GM19025 (cell line): ENCODE results near the gene CCDC88C.
"Not testable (repeated sequence)": the region's sequence is repeated elsewhere in the genome, so short reads cannot be mapped to it uniquely, and the experiment has no call there.

Experiments used
- ATAC-seq: cut with Tn5 transposase; IDR thresholded peaks from one replicate; pipeline ENCODE4 v1.9.1; 2021; ENCODE audit warnings: mild to moderate bottlenecking, low read depth, moderate library complexity; ENCODE audit not compliant: unreplicated experiment

CCDC88C gene

GRCh38 chr14:91280129-91280528, 137.5 kb downstream of the CCDC88C start:
- ATAC-seq, result no peak

GRCh38 chr14:91279354-91279753, 138.3 kb downstream of the CCDC88C start:
- no peak for ATAC-seq

- ATAC-seq, result no peak
Measured at GRCh38 chr14:91278383-91278715, 139.3 kb downstream of the CCDC88C start.

GRCh38 chr14:91277546-91278382, 139.9 kb downstream of the CCDC88C start:
- ATAC-seq, result no peak

- ATAC-seq, result no peak
Measured at GRCh38 chr14:91274796-91275195, 142.8 kb downstream of the CCDC88C start.

- no peak for ATAC-seq
Measured at GRCh38 chr14:91273885-91274273, 143.7 kb downstream of the CCDC88C start.

GRCh38 chr14:91273273-91273884, 144.2 kb downstream of the CCDC88C start:
- no peak for ATAC-seq

- no peak for ATAC-seq
Measured at GRCh38 chr14:91272341-91273272, 145.0 kb downstream of the CCDC88C start.

GRCh38 chr14:91271639-91272038, 146.0 kb downstream of the CCDC88C start:
- ATAC-seq, result no peak

- no peak for ATAC-seq
Measured at GRCh38 chr14:91270619-91271018, 147.0 kb downstream of the CCDC88C start.

GRCh38 chr14:91270188-91270587, 147.4 kb downstream of the CCDC88C start:
- ATAC-seq, result no peak

- no peak for ATAC-seq
Measured at GRCh38 chr14:91269076-91269991, 148.3 kb downstream of the CCDC88C start.

GRCh38 chr14:91267965-91268437, 149.6 kb downstream of the CCDC88C start:
- ATAC-seq, result no peak

GRCh38 chr14:91266276-91266675, 151.3 kb downstream of the CCDC88C start:
- not testable (repeated sequence) for ATAC-seq

GRCh38 chr14:91265404-91265803, 152.2 kb downstream of the CCDC88C start:
- no peak for ATAC-seq

GRCh38 chr14:91264151-91265150, 153.2 kb downstream of the CCDC88C start:
- ATAC-seq, result no peak

- ATAC-seq, result no peak
Measured at GRCh38 chr14:91263329-91263728, 154.3 kb downstream of the CCDC88C start.

GRCh38 chr14:91261986-91262549, 155.6 kb downstream of the CCDC88C start:
- no peak for ATAC-seq
